Measurements from ENCODE around the gene TMEM108.

Gene TMEM108

DNA sequence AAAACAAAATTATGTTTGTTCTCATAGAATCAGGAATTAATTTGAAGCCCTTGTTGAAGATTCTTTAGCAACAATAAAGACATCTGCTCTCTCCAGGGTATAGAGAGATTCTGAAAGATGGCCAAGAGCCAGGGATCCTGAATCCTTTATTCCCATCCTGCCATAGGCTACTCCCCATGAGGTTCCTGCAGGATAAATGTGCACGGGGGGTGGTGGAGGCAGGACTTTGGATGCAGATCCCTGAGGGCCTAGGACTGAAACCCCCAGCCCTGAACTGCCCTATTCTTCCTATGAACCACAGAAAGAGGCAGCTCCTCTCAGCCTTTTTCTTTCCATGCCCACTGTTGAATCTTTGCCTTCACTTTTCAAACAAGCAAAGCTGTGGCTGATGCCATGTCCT lies 17.1 kb downstream of the TMEM108 start:
- DNase-seq (ENCODE audit: low spot score) = no peak

DNA sequence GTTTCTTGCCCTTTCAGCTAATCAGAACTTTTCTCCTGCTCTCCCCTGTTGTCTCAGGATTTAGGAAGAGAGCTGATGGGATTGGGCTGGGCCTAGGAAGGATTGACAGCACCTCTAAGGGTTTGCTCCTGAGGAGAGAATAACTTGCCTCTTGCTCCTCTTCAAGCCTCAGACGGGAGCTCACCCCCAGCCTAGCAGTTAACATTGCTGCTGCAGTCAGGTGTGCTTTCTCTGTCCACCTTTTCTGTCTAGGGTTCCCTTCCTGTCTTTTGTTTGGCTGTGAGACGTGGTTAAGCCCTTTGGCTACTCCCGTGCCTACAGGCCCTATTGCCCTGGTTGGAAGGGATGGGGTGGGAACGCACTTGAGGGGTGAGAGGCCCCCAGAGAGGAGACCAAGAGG lies 20.1 kb downstream of the TMEM108 start:
- no peak for DNase-seq (ENCODE audit: low spot score)

DNA sequence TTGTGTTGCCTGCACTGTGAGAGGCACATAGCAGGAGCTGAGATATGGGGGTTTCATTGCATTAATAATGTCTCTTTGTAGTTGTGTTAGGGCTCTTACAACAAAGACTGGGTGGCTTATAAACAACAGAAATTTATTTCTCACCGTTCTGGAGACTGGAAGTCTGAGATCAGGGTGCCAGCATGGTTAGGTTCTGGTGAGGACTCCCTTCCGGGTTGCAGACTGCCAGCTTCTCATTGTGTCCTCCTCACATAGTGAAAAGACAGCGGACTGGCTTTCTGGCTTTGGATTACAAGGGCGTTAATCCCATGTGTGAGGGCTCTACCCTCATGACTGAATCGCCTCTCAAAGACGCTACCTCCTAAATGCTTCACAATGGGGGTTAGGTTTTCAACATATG lies 20.6 kb downstream of the TMEM108 start:
- DNase-seq (ENCODE audit: low spot score) = no peak

DNA sequence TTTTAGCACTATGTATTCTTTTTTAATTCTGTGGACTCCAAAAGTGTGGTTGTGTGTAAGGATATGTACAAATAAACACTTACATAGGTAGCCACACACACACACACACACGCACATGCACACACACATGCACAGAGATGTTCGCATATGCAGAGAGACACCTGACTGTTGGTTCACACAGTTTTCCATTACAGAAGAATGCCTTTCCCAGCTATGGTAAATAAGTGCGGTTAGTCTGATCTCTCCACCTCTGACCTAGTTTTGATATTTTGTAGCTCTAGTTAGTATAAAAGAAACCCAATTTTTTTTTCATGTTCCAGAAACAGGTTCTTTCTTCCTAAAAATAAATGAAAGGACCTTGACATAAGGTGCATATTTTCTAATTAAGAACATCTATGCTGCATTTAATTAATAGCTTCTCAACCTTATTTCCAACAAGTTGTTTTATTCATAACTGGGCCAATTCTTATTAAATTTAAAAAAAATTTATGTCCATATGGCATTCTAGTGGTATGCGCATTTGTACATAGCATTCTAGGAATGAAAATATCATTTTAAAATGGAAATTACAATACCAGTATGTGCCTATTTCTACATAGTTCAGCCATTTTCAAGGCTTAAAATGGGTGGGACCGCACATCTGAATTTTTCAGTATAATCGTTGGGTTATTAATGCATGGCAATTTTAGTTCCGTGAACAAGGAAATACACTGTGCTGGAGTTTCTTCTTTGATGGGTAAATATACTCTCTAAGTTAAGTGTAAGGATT lies 27.2 kb downstream of the TMEM108 start:
- no peak for DNase-seq (ENCODE audit: low spot score)

DNA sequence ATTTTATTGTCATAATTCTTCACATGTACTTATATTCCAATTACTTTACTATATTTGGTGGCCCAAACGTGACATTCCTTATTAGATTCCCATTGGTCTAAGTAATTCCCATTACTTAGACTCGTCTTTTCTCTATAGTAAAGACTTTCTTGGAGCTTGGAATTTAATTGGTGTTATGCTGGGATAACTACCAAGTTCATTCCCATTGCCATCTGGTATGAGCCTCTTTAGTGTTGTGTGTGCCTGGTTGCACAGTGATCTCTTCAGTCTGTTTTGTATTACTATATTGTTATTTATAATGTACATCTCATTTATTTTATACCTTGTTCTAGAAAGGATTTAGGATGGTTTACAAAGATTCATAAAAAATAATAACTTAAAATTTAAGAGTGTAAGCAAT lies 27.8 kb downstream of the TMEM108 start:
- DNase-seq (ENCODE audit: low spot score) = no peak

DNA sequence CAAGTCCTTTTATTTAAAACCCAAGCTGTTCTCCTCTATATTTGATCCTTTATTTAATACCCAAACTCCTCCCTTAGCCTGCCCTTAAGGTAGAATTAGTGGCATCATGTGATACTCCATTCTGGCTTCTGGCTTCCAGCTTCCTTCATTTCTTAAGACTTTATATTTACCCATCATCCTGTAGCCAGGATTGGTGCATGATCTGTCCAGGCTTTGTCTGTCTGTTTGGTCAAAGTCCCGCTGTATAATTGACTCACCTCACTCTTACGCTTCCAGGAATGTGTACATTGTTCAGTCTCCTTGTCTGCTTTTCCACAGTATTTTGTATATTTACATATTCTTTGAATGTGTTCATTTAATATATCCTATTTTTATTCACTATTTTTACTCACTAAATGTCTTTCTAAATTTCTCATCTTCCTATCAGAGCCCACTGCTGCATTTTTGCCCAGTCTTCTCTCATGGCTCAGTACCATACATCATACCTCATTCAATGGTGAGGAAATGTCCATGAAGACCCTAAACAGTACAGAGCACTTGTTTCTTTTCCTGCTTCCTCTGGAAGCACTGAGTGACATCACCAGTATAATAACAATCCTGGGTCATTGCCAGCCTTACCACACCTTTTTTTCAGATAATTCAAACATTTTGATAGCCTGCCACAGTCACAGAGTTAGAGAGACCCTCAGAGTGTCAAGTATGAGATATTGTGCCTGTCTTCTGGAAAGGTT lies 31.5 kb downstream of the TMEM108 start:
- no peak for DNase-seq (ENCODE audit: low spot score)

DNA sequence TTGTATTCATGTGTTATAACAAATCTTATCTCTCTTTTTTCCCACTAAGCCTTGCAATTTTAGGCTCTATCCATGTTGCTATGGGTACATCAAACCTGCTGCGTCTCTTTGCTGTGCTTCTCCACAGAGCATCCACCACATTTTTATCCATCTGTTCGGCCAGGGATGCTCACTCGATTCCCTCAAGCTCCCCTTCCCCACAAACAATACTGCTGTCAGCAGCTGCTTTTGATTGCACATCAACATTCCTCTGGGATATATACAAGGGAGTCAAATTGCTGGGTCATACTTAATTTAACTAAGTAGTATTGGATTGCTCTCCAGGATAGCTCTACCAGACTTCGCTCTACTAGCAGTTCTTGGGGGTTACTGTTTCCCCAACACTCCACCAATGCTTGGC lies 36.8 kb downstream of the TMEM108 start:
- DNase-seq (ENCODE audit: low spot score) = no peak

DNA sequence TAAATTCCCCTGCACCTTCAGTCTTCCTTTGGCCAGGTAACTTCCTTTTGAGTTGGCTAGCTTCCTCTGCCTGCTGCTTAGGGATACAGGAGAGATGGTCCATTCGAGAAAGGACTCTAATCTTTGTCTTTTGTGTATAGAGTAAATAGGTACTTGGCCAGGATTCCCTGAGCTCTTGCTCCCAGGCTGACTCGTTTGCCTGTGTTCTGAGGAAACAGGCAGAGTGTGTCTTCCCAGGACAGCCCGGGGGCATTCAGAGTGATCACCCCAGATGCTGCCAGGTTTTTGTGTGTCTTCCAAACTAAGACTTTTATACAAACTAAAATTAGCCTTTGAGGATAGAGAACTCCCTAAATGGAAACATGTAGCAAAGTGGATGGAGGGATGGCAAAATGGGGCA lies 39.5 kb downstream of the TMEM108 start:
- no peak for DNase-seq (ENCODE audit: low spot score)

DNA sequence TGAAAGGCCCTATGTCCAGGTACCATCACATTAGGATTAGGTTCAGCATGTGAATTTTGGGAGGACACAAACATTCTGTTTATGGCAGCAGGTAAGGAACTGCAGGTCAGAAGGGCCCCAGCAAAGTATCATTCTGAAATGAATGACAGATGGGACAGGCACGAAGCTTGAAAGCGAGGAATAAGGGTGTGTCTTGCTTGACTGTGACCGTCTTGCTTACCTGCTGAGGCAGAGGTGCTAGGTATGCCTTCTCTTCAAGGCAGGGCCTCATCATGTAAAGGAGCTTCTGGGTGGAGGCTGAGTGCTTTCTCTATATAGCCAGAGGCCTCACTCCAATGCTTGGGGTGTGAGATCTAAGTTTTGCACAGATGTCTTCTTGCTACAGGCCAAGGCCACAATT lies 41.4 kb downstream of the TMEM108 start:
- no peak for DNase-seq (ENCODE audit: low spot score)

DNA sequence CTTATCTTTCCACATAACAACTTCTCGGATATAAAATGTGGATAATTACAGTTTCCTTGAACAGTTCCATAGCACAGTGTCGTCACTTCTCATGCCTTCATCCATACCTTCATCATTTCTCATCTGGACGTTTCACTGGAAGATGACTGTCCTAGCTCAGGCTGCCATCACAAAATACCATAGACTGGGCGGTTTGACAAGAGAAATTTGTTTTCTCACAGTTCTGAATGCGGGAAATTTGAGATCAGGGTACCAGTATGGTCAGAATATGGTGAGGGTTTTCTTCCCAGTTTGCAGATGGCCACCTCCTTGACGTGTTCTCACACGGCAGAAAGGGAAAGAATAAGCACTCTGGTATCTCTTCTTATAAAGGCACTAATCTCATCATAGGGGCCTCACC lies 42.8 kb downstream of the TMEM108 start:
- no peak for DNase-seq (ENCODE audit: low spot score)

DNA sequence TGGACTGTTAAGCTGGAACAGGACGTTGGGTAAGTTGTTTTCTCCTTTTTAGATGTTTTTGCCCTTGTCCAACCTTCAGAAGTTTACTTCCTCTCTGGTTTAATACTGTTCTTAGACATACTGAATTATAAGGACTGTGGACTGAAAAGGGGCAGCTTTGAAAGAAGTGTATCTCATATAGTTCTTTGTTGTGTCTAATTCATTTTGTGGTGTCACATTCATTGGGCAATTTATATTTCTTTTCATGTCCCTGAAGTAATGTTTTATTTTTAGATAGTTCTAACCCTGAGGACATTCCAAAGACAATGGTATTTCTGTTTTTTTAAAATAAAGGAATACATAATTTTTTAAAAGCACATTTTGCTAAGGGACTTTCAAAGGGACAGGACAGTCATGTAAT lies 45.2 kb downstream of the TMEM108 start:
- DNase-seq (ENCODE audit: low spot score) = no peak

DNA sequence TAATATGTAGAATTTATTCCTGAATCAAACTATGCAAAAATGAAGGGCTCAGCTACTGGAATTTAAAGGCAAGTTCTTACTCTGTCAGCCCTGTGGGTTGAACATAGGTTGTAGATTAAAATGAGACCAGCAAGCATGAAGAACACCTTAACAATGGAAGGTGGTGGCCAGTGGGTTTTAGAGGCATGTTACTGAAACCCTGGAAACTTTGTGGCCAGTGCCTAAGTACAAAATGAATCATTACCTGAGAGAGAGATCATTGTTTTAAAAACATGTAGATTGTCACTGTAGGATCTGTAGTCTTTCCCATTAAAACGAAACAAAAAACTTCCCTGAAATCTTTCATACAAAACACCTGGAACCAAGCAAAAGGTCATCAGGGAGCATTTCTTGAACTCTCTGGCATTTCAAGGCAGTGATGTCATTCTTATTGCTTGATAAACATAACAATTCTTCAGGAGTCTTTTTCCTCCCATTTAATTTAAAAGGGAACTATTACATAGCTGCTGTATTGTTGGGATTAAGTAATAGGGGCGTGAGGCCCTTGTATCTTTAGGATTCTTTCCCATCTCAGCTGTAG lies 51.8 kb downstream of the TMEM108 start:
- no peak for DNase-seq (ENCODE audit: low spot score)

DNA sequence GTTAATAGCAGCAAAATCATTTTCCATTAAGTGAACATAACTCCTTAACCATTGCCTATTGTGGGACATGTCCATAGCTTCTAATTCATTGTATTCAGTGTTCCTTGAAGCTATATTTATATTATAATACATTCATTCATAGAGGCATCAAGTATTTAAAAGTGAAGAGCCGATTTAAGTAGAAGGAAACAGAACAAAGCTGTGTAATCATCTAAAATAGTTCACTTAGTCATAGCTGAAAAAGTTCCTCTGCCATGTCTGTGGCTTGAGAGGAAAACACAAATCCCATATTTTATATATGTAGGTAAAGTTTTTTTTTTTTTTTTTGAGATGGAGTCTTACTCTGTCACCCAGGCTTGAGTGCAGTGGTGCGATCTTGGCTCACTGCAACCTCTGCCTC lies 54.5 kb downstream of the TMEM108 start:
- no peak for DNase-seq (ENCODE audit: low spot score)

DNA sequence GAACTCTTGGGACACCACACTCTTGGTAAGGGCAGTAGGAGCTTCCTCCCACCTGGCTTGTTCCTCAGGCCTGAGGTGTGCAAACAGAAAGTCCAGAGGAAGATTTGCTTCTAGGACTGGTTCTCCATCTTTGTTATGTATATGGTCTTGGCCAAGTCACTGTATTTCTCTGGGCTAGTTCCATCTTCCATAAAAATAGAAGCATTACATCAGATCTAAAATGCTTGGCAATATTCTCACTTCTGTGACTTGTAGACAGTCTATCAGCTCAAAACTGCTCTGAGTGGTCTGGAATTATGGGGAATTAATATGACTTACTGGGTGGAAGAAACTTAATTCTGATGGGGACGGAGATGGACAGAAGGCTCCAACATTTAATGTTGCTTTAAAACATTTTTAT lies 55.2 kb downstream of the TMEM108 start:
- DNase-seq (ENCODE audit: low spot score) = no peak

DNA sequence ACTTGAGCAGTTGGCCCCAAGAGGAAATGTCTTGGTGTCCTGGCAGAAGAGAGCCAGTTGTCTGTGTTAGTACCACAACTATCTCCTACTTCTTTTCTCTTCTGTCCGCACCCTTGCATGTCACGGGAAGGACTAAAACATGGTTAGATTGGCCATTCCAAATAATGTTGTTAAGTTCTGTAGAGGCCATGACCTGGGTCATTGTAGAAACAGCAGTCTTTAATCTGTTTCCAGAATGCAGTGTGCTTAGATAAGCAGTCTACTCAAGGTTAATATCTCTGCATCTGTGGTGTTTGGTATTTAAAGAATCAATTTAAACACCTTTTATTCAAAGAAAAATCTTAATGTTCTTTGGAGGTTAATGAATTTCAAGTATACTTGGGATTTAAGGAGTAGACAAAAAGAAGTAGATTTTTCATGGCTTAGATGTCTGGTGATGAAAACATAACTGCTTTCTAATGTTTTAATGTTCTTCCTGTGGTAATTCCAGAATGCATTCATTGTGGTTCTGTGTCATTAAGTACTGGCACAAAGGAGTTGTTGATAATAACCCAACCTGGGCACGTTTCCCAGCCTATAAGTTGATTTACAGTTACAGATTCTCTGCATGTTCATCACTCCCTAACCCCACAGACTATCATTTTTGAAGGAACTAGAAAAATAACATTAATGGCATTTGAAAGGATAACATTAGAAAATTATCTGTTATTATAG lies 58.9 kb downstream of the TMEM108 start:
- no peak for DNase-seq (ENCODE audit: low spot score)

DNA sequence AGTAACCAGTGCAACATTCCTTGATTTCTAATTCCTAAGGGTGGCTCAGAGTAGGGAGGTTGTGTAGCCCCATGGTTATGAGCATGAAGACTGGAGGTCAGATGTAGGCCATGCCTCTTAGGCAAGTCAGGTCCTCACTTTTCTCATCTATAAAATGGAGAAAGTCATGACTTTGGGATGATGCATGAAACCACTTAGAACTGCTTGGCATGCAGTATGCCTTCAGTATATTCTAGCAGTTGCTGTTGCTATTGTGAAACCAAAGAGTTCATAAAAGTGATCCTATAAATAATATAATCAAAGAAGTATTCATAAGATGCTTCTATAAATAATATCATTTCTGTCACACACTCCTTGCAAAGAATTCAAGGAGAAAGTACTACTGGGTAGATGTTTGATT lies 65.5 kb downstream of the TMEM108 start:
- no peak for DNase-seq (ENCODE audit: low spot score)

DNA sequence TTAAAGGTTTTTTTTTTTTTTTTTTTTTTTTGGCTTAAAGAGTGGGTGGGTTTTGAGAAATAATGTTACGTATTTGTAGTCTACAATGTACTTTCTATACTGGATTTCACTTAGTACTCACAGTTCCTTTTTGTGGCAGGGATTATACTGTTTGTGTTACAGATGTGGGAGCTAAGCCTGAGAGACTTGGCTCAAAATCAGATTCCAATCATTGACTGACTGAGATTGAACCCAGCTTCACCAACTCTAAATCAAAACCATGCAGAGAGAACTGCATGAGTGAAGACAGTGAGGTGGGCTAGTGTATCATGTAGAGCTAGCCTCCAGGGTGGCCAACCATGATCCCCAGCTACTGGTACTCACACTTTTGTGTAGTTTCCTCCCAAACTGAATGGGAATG lies 68.0 kb downstream of the TMEM108 start:
- DNase-seq (ENCODE audit: low spot score) = no peak

DNA sequence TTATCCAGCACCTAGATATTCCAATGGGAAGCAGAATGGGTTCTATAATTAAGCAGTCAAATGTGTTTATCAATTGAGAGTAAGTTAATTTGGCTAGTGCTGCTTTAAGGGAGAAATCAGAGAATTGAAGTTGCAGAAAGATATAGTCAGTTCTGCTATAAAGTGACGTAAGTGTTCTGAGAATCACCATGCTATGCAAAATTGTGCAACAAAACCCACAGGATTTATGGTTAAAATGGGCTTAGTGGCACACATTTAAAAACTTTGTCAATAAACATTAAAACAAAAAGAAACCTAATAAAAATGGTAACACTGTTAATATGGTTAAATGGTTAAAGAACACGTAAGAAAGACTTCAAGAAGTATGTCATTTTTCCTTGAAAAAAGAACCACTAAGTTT lies 74.5 kb downstream of the TMEM108 start:
- no peak for DNase-seq (ENCODE audit: low spot score)

DNA sequence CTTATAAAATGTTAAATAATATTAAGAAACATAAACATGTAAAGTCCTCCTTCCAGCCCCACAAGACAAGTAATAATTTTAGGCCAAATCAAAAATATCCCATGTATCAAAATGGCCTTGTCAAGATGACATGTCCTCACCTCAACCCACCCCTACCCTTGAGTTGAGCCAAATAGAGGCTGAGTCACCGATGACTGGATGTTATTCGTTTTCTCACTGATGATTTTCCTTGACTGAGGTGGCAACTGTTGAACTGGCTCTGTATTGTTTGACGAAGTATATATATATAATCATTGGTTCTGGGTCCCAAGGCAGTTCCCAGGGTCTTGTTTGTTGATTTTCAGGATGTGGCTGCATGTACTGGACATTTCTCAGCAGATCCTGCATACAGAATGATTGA lies 75.3 kb downstream of the TMEM108 start:
- no peak for DNase-seq (ENCODE audit: low spot score)

DNA sequence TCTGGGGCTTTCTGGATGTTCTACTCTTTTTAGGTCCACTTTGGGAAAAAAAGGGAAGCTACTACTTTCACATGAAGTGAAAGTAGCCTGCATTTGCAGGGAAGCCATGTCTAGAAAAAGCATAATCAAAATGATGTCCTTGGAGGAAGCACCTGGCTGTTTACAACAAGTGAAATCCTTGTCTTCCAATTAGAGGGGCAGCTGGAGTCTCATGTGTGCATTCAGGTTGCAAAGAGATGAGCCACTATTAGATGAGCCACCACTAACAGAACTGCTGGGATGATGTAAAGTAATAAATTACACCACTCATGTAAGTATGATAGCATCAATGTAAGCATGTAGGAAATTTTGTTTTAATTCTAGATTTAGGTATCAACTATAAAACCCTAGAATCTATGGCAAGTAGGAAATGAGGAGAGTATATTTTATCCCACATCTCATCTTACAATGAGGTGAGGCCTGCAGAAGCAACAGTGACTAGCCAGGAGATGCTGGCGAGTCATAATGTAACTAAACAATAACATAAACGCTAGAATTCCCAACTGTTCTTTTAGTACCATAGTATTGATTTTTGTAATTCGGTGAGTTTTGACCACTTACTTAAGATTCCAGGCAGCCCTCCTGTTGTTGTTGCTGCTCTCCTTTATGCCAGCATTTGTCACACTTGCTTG lies 75.9 kb downstream of the TMEM108 start:
- DNase-seq (ENCODE audit: low spot score) = no peak

DNA sequence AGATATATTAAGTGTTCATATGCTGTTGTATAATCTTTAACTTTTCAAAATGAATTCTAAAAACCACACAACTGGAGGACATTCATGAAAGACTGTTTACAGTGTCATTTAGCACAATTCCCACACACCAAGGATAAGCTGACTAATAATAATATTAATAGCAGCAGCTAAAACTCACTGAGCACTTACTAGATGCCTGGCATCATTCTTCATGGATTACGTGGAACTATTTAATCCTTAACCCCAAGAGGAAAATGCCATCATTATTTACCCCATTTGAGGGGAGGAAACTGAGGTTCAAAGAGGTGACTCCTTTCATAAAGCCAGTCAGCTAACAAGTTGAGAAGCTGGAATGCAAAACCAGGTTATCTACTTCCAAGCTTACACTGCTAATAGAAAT lies 77.0 kb downstream of the TMEM108 start:
- no peak for DNase-seq (ENCODE audit: low spot score)

DNA sequence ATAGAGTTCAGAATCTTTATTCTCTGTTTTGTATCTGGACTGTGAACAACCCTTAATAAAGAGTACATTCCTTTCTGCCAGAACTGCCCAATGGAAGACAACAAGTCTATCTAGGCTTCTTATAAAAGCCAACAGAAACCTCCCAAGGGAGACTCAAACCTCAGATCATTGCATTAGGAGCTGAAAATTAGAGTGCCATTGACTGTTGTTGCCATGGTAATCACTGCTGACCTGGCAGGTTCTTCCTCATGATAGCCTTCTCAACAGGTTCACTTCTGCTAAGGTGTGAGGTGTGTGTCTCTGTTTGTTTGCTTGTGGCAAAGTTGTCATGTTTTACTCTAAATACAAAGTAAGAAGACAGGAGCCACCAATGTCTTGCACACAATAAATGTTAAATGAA lies 79.2 kb downstream of the TMEM108 start:
- no peak for DNase-seq (ENCODE audit: low spot score)
